ENCODE results near the gene KDM3A. TPM values are rescaled to one million over a fixed set of nuclear protein-coding genes. Genes with fewer than 3 reads are reported as not detected.

The KDM3A gene
- total RNA-seq, 1 experiment from 2014 or later: 48.4 TPM

DNA sequence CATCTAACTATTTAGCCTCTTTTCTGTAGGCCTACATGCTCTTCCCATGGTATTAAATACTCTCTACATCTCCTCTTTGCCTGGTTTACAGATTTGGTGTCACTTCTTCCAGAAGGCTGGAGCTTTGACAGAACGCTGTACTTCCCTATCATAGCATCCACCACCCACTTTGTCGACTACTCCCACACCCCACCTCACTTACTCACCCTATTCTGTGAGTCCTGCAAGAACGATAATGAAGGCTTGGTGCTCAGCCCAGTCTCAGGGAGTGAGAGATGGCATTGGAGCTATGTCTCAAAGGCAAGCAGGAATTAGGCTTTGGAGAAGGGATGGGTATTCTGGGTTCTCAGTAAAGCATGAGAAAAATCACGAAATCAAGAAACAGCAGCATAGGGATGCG lies 20.3 kb upstream of the KDM3A start:
- no peak for ATAC-seq
- intact Hi-C loops (cut with micrococcal nuclease; ENCODE audit: unreplicated experiment) (no loop called here), in situ Hi-C loops (cut with HindIII; ENCODE audit: low pct_unique_long_range_greater_than_20kb, low sequenced_read_pairs) (no loop called here)
- H3K27ac ChIP-seq (ENCODE audit: low read length): no peak overlapping the region
- ChIA-PET CTCF (no interaction called here), POLR2A (no interaction called here)
- no peak overlapping the region for H3K4me3 ChIP-seq (ENCODE audit: low read depth in 2 of 2, low read length in 2 of 2)
- no TSS peak for BruUV-seq (replicated peaks)
- no peaks in the 10 kb centered on the region for H3K36me3 ChIP-seq (ENCODE audit: control insufficient read depth, insufficient read depth, low read length)
- peaks cover 25% of the 10 kb centered on the region for H3K27me3 ChIP-seq (ENCODE audit: control insufficient read depth, insufficient read depth, low read length)
- peaks cover 5% of the 10 kb centered on the region; the same call in 1 of the 2 replicates for H3K9me3 ChIP-seq (ENCODE audit: control insufficient read depth, insufficient read depth, low read depth, low read length)
- no peak for DNase-seq (ENCODE audit: low read depth, low spot score)
- H3K4me1 ChIP-seq (ENCODE audit: control insufficient read depth, insufficient read depth, low read length): no peaks in the 10 kb centered on the region
- TF ChIP-seq, protein P1, sequence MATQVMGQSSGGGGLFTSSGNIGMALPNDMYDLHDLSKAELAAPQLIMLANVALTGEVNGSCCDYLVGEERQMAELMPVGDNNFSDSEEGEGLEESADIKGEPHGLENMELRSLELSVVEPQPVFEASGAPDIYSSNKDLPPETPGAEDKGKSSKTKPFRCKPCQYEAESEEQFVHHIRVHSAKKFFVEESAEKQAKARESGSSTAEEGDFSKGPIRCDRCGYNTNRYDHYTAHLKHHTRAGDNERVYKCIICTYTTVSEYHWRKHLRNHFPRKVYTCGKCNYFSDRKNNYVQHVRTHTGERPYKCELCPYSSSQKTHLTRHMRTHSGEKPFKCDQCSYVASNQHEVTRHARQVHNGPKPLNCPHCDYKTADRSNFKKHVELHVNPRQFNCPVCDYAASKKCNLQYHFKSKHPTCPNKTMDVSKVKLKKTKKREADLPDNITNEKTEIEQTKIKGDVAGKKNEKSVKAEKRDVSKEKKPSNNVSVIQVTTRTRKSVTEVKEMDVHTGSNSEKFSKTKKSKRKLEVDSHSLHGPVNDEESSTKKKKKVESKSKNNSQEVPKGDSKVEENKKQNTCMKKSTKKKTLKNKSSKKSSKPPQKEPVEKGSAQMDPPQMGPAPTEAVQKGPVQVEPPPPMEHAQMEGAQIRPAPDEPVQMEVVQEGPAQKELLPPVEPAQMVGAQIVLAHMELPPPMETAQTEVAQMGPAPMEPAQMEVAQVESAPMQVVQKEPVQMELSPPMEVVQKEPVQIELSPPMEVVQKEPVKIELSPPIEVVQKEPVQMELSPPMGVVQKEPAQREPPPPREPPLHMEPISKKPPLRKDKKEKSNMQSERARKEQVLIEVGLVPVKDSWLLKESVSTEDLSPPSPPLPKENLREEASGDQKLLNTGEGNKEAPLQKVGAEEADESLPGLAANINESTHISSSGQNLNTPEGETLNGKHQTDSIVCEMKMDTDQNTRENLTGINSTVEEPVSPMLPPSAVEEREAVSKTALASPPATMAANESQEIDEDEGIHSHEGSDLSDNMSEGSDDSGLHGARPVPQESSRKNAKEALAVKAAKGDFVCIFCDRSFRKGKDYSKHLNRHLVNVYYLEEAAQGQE (IDR thresholded peaks at IDR 0.05; ENCODE audit: insufficient read depth in 1 of 2, low read depth in 2 of 2, low read length in 1 of 2): no peak
- TF ChIP-seq, protein P2, sequence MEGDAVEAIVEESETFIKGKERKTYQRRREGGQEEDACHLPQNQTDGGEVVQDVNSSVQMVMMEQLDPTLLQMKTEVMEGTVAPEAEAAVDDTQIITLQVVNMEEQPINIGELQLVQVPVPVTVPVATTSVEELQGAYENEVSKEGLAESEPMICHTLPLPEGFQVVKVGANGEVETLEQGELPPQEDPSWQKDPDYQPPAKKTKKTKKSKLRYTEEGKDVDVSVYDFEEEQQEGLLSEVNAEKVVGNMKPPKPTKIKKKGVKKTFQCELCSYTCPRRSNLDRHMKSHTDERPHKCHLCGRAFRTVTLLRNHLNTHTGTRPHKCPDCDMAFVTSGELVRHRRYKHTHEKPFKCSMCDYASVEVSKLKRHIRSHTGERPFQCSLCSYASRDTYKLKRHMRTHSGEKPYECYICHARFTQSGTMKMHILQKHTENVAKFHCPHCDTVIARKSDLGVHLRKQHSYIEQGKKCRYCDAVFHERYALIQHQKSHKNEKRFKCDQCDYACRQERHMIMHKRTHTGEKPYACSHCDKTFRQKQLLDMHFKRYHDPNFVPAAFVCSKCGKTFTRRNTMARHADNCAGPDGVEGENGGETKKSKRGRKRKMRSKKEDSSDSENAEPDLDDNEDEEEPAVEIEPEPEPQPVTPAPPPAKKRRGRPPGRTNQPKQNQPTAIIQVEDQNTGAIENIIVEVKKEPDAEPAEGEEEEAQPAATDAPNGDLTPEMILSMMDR (IDR thresholded peaks at IDR 0.05): no peak
- TF ChIP-seq TCF7L2 (IDR thresholded peaks at IDR 0.05; ENCODE audit: low read depth, low read length): no peak
- TF ChIP-seq SIN3A (IDR thresholded peaks at IDR 0.05; ENCODE audit: borderline replicate concordance, insufficient read depth, low read depth, low read length): no peak
- no peak for TF ChIP-seq POLR2AphosphoS5 (IDR thresholded peaks at IDR 0.05; ENCODE audit: low read depth, low read length)

DNA sequence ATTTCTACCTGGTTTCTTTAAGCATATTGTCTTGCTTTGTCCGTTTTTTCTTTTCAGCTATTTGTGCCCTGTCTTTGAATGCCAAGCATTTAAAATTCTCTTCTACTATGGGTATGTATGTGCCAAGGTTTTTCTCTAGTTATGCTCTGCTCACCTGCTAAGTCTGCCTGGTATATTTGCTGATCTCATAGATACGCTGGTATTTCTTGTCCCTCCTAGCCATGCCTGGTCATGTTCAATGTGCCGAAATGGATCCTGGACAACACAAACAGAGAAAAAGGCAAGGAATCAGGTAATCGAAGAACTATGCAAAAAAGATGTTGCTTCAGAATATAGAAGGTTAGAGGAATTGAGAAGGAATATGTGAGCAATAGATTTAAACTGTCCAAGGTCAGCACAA lies 14.9 kb upstream of the KDM3A start:
- no peak overlapping the region for H3K27ac ChIP-seq (ENCODE audit: low read length)
- intact Hi-C loops (cut with micrococcal nuclease; ENCODE audit: unreplicated experiment) (no loop called here), in situ Hi-C loops (cut with HindIII; ENCODE audit: low pct_unique_long_range_greater_than_20kb, low sequenced_read_pairs) (no loop called here)
- H3K36me3 ChIP-seq (ENCODE audit: control insufficient read depth, insufficient read depth, low read length): no peaks in the 10 kb centered on the region
- no peaks in the 10 kb centered on the region for H3K4me1 ChIP-seq (ENCODE audit: control insufficient read depth, insufficient read depth, low read length)
- no peak overlapping the region for H3K4me3 ChIP-seq (ENCODE audit: low read depth in 2 of 2, low read length in 2 of 2)
- DNase-seq (ENCODE audit: low read depth, low spot score) (no peak), ATAC-seq (no peak)
- BruUV-seq (replicated peaks): no TSS peak
- ChIA-PET CTCF (interaction anchor here (0.6 kb wide), 1 partner anchor 93 kb away, joined by 7 read pairs; no protein-coding TSS in a partner anchor), POLR2A (no interaction called here)
- TF ChIP-seq POLR2AphosphoS5 (IDR thresholded peaks at IDR 0.05; ENCODE audit: low read depth, low read length): no peak
- TF ChIP-seq TCF7L2 (IDR thresholded peaks at IDR 0.05; ENCODE audit: low read depth, low read length): no peak
- TF ChIP-seq, protein P2 (IDR thresholded peaks at IDR 0.05): no peak
- TF ChIP-seq SIN3A (IDR thresholded peaks at IDR 0.05; ENCODE audit: borderline replicate concordance, insufficient read depth, low read depth, low read length): no peak
- TF ChIP-seq, protein P1 (IDR thresholded peaks at IDR 0.05; ENCODE audit: insufficient read depth in 1 of 2, low read depth in 2 of 2, low read length in 1 of 2): no peak
- H3K9me3 ChIP-seq (ENCODE audit: control insufficient read depth, insufficient read depth, low read depth, low read length): peaks cover 9% of the 10 kb centered on the region; the same call in 1 of the 2 replicates
- H3K27me3 ChIP-seq (ENCODE audit: control insufficient read depth, insufficient read depth, low read length): peaks cover 29% of the 10 kb centered on the region
